Heart left ventricle (tissue), 16 donors: Measurements from ENCODE around the gene USF2. TPM values are rescaled to one million over a fixed set of nuclear protein-coding genes. Genes with fewer than 3 reads are reported as not detected.
"Not testable (repeated sequence)": the region's sequence is repeated elsewhere in the genome, so short reads cannot be mapped to it uniquely, and the experiment has no call there.

ENCODE experiments used
- ATAC-seq, 4 donors: fragments of 200-7000 bp; cut with Tn5 transposase; one replicate each; pipeline ENCODE4 v1.9.1; 2020 to 2022; ENCODE audit warnings: moderate library complexity in 4 of 4, mild to moderate bottlenecking in 3 of 4, moderate number of reproducible peaks in 1 of 4
- DNase-seq, 5 donors: peaks; one replicate each; pipeline ENCODE4 v3.0.0-alpha.2; 2020
- H3K27ac ChIP-seq, 12 donors: fragments of 200-600 bp; sonication (generic) in 4 of 12; one replicate each; pipeline versions ENCODE4 v1.5.0 to v1.8.0; 2016 to 2022; ENCODE audit warnings: mild to moderate bottlenecking in 2 of 12
- H3K27me3 ChIP-seq, 9 donors: fragments of 200-600 bp; sonication (generic) in 2 of 9; one replicate each; pipeline versions ENCODE4 v1.5.1 to v1.8.0; 2016 to 2022; ENCODE audit warnings: mild to moderate bottlenecking in 3 of 9
- H3K36me3 ChIP-seq, 9 donors: fragments of 200-600 bp; sonication (generic) in 2 of 9; one replicate each; pipeline versions ENCODE4 v1.5.0 to v1.8.0; 2018 to 2022; ENCODE audit warnings: mild to moderate bottlenecking in 2 of 9
- H3K4me1 ChIP-seq, 12 donors: fragments of 200-600 bp; sonication (generic) in 4 of 12; one replicate each; pipeline versions ENCODE4 v1.5.0 to v1.8.0; 2016 to 2022; ENCODE audit warnings: mild to moderate bottlenecking in 3 of 12
- H3K4me3 ChIP-seq, 12 donors: fragments of 200-600 bp; sonication (generic) in 4 of 12; one replicate each; pipeline versions ENCODE4 v1.5.0 to v1.8.0; 2017 to 2022; ENCODE audit warnings: mild to moderate bottlenecking in 9 of 12, moderate library complexity in 4 of 12
- H3K9me3 ChIP-seq, 12 donors: fragments of 200-600 bp; sonication (generic) in 4 of 12; one replicate each; pipeline versions ENCODE4 v1.5.0 to v1.8.0; 2016 to 2022; ENCODE audit warnings: mild to moderate bottlenecking in 1 of 12
- POLR2A ChIP-seq, 2 donors: fragments of 450-650 bp; IDR thresholded peaks; one replicate each; pipeline ENCODE4 v1.6.1; 2017; ENCODE audit warnings: antibody characterized with exemption in 2 of 2, mild to moderate bottlenecking in 2 of 2, moderate library complexity in 2 of 2
- WGBS, 4 donors: extraction: QIAGEN DNeasy Blood & Tissue Kit in 2 of 4; methylation state at CpG; one replicate each; pipeline versions ENCODE4 v1.1.5 to v1.1.7; 2013 to 2018; 5-methylcytosine and 5-hydroxymethylcytosine counted together
- intact Hi-C, 10 donors: fragments of 100-400 bp; cut with DNase I; formaldehyde crosslinking; loops; one replicate each; pipeline versions ENCODE4 v1.11.1 to v1.14.2; 2022
- long read RNA-seq, 3 donors: library from polyadenylated mRNA; unstranded; transcript quantifications; one replicate each; pipeline ENCODE4 v2.0.0, GENCODE V29; 2020 to 2021
- polyA plus RNA-seq, 2 donors: library from polyadenylated mRNA; stranded (reverse); fragments of 200-250 nt; gene quantifications; one replicate each; pipeline ENCODE4 v1.2.3, GENCODE V29; 2013
- total RNA-seq, 9 donors: library from RNA; depleted of rRNA in 2 of 9; stranded (reverse); fragments of >200 nt in 2 of 9; fragmentation: NEBNext Ultra II Directional in 3 of 9; extraction: Animal tissue kit (Norgen Biotek cat#: 25700) in 3 of 9; gene quantifications; one replicate each; pipeline versions ENCODE4 v1.1.0 to v1.2.4, GENCODE V29; 2016 to 2023
- TF ChIP-seq, protein P1 (sequence below), 12 donors: fragments of 200-600 bp; sonication (generic) in 4 of 12; IDR thresholded peaks; one replicate each; pipeline versions ENCODE4 v1.5.0 to v1.8.0; 2018 to 2022; ENCODE audit warnings: antibody characterized with exemption in 12 of 12, mild to moderate bottlenecking in 5 of 12
- donor health status: ischemic (EF 13 %, LVEDD 7.1; RV severe dilation, severe dysfunction).
- donor health status: healthy with polysubstance abuse.
- donor health status: DM: no; HTN: yes; CAD: no.
- donor health status: DM: no; HTN: no; CAD: no.
- donor health status: ischemic (EF 25% LVEDD 6.9; RV normal size, moderate dysfunction).
- donor health status: ischemic (EF 25% LVEDD 5.7; RV mildly dilated, moderate dysfunction).
- donor health status: healthy.
- donor health status: DM: yes; HTN: yes; CAD: no.
- donor health status: ischemic (EF 35%, LVEDD 5.7; RV mildly dilated, moderate dysfunction).
- donor health status: nonischemic (EF 11% LVEDD 7.7; RV severe dilation, severe dysfunction).
- donor health status: DM: yes; HTN: yes; CAD: no.
- donor health status: PGD.
- donor health status: ischemic (EF 29% LVEDD 5.4; RV normal size, mild dysfunction).
- donor health status: nonischemic (EF 23%, LVEDD 6.1; RV moderate dilation, normal function).

Gene USF2, protein sequence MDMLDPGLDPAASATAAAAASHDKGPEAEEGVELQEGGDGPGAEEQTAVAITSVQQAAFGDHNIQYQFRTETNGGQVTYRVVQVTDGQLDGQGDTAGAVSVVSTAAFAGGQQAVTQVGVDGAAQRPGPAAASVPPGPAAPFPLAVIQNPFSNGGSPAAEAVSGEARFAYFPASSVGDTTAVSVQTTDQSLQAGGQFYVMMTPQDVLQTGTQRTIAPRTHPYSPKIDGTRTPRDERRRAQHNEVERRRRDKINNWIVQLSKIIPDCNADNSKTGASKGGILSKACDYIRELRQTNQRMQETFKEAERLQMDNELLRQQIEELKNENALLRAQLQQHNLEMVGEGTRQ
- total RNA-seq (100 to 1,000 TPM; 138 to 201 (median 159) TPM), polyA plus RNA-seq (100 to 1,000 TPM; 134 to 251 TPM)
- long read RNA-seq, donor 1, transcript USF2-206 (2 exons, 2,742 nt), result minor isoform, 5 of 93 reads
- long read RNA-seq, donor 1, transcript USF2-201 (10 exons, 1,634 nt), result major isoform, 6 of 93 reads
- long read RNA-seq, donor 1, partial matches to known transcripts, result 66 of 93 reads
- long read RNA-seq, donor 1, other reads (novel, unspliced or antisense), result 10 of 93 reads
- long read RNA-seq, donor 2, transcript USF2-201 (10 exons, 1,634 nt), result major isoform, 17 of 136 reads
- long read RNA-seq, donor 2, partial matches to known transcripts, result 108 of 136 reads
- long read RNA-seq, donor 2, other reads (novel, unspliced or antisense), result 9 of 136 reads
- long read RNA-seq, donor 3, partial matches to known transcripts, result 53 of 58 reads
- long read RNA-seq, donor 3, other reads (novel, unspliced or antisense), result 1 of 58 reads

DNA sequence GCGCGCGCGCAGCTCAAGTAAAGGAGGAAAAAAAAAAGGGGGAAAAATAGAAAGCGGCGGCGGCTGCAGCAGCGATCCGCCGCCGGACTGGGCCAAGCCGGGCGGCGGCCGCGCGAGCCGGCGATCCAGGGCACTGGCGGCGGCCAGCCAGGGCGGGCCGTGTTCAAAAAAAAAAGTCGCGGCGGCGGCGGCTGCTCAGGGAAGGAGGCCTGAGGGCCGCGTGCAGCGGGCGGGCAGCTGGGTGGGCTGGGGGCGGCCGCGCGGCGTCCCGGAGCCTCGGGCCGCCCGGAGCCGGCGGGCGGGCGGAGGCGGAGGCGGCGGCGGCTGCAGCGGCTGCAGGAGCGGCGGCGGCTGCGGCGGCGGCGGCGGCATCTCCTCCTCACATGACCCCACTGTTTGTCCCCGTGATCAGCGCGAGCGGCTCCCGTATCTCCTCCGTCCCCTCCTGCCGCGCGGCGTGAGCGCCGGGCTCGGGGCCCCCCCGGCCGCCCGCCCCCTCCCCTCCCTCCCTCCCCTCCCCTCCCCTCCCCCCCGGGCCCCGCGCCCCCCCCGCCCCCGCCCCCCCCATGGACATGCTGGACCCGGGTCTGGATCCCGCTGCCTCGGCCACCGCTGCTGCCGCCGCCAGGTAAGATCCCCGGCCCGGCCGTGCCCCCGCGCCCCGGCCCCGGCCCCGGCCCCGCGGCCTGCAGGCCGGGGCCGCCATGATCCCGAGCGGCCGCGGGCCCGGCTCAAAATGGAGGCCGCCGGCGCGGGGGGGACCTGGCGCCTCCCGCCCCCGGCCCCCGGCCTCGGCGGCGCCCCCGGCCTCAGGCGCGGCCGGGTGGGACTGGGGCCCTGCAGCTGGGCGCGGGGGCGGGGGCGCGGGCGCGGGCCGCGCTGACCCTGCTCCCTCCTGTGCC is at the start of gene USF2:
TSS of gene USF2 (plus strand) at position 427 of the 902 bp plus-strand sequence. CDS start at position 567, 140 bp downstream.
- intact Hi-C loops, result loop anchor here in 8 of 10 donors (2.0 to 10.0 kb wide), 8 partner anchors 111 to 446 kb away; partner anchors contain the start of genes FXYD7 (in 5 of the 8), FXYD5 (in 1 of the 8), HPN (in 1 of the 8) and KMT2B (in 1 of the 8)
- peak within 1 kb of the TSS; percentile 86 to 99 (median 97) for H3K27ac ChIP-seq
- WGBS, 4 donors, result 0 to 1% (median 1%) methylated on average over 52 to 117 of the region's 126 CpGs
- no peaks in the 10 kb centered on the region for H3K9me3 ChIP-seq
- peaks cover 3 to 67% (median 31%) of the 10 kb centered on the region in 12 donors for H3K4me1 ChIP-seq
- DNase-seq (peak; percentile 80 to 89 (median 83)), ATAC-seq (peak in 1 of 4 donors; percentile 44)
- peak within 1 kb of the TSS; percentile 46 to 97 (median 87) for H3K4me3 ChIP-seq
- peaks cover 5 to 38% (median 35%) of the 10 kb centered on the region in 9 donors for H3K36me3 ChIP-seq
- no peaks in the 10 kb centered on the region for H3K27me3 ChIP-seq
- TF ChIP-seq, protein P1, sequence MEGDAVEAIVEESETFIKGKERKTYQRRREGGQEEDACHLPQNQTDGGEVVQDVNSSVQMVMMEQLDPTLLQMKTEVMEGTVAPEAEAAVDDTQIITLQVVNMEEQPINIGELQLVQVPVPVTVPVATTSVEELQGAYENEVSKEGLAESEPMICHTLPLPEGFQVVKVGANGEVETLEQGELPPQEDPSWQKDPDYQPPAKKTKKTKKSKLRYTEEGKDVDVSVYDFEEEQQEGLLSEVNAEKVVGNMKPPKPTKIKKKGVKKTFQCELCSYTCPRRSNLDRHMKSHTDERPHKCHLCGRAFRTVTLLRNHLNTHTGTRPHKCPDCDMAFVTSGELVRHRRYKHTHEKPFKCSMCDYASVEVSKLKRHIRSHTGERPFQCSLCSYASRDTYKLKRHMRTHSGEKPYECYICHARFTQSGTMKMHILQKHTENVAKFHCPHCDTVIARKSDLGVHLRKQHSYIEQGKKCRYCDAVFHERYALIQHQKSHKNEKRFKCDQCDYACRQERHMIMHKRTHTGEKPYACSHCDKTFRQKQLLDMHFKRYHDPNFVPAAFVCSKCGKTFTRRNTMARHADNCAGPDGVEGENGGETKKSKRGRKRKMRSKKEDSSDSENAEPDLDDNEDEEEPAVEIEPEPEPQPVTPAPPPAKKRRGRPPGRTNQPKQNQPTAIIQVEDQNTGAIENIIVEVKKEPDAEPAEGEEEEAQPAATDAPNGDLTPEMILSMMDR (IDR thresholded peaks at IDR 0.05), result no peak
- no peak for TF ChIP-seq POLR2A (IDR thresholded peaks at IDR 0.05)

DNA sequence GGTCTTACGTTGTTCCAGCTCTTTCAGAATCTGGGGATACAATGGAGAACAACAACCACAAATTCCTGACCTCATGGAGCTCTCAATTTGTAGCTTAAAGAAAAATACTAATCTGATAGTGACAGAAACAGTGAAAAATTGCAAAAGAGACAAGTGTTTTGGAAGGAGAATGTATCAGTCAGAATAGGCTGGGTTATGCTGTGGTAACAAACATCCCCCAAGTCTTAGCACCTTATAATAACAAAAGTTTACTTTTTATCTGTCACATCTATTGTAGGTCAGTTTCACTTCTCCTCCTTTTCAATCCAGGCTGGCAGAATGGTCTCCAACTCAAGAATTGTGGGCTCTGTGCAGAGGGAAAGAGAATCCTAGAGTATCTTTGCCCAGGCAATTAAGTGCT is 49.8 kb upstream of the USF2 start:
- ATAC-seq (no peak), DNase-seq (no peak)
- H3K27me3 ChIP-seq, result no peaks in the 10 kb centered on the region
- 90 to 97% (median 92%) methylated on average over 1 of the region's 1 CpG for WGBS, 4 donors
- H3K27ac ChIP-seq, result no peak overlapping the region
- peaks cover 0 to 23% (median 8%) of the 10 kb centered on the region in 12 donors for H3K4me1 ChIP-seq
- H3K4me3 ChIP-seq, result no peak overlapping the region
- intact Hi-C loops, result no loop called here
- no peaks in the 10 kb centered on the region for H3K36me3 ChIP-seq
- peaks cover 0 to 9% (median 0%) of the 10 kb centered on the region in 12 donors for H3K9me3 ChIP-seq
- TF ChIP-seq POLR2A (IDR thresholded peaks at IDR 0.05), result no peak
- TF ChIP-seq, protein P1 (IDR thresholded peaks at IDR 0.05), result no peak

DNA sequence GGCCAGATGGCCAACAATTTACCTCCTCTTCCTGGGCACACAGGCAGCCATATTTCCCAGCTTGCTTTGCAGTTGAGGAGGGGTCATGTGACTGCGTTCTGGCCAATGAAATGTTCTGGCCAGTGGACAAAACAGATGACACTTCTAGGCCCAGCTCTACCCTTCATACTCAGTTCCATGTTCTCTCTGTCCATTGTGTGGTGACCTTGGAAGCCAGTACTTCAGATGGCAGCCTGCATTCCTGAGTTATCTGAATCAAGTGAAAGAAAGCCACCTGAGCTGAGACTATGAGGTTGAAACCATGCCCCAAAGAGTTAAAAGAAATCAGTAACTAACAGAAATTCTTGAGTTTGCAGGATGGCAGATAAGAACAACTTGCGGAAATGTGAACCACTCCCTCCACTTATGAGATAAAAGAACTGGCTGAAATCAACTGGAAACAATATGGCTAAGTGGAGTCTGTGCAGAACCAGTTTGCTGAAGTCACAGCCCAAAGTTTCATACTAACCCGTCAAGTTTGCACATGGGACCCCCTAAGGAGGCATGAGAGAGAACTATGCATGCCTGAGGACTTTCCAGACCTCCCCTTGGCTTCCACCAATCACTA is 48.3 kb upstream of the USF2 start:
- DNase-seq (no peak), ATAC-seq (no peak)
- Histone ChIP-seq H3K36me3 (no peaks in the 10 kb centered on the region), H3K27ac (peak overlapping the region in 1 of 12 donors; percentile 25), H3K4me1 (peaks cover 0 to 16% (median 0%) of the 10 kb centered on the region in 12 donors), H3K4me3 (no peak overlapping the region), H3K9me3 (peaks cover 0 to 9% (median 0%) of the 10 kb centered on the region in 12 donors), H3K27me3 (no peaks in the 10 kb centered on the region)
- WGBS, 4 donors, result 49 to 60% (median 53%) methylated on average over 3 of the region's 3 CpGs
- intact Hi-C loops, result no loop called here
- no peak for TF ChIP-seq POLR2A (IDR thresholded peaks at IDR 0.05)
- TF ChIP-seq, protein P1 (IDR thresholded peaks at IDR 0.05), result no peak

DNA sequence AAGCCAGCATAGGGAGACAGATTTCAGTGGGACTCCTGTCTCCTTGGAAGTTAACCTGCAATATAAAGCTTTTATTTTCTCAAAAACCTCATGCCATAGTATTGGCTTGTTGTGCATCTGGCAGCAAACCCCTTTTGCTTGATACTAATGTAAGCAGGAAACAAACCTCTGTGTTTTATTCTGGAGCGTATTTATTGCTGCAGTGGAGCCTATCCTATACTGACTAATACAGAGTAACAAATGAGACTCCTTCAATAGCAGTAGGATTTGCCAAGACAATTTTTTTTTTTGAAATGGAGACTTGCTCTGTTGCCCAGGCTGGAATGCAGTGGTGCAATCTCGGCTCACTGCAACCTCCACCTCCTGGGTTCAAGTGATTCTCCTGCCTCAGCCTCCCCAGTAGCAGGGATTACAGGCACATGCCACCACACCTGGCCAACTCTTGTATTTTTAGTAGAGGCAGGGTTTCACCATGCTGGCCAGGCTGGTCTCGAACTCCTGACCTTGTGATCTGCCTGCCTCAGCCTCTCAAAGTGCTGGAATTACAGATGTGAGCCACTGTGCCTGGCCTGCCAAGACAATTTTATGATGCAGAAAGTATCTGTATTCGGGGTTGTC is 47.7 kb upstream of the USF2 start:
- ATAC-seq, H3K27me3 ChIP-seq, intact Hi-C loops, H3K9me3 ChIP-seq, DNase-seq, H3K4me3 ChIP-seq, H3K36me3 ChIP-seq: not testable (repeated sequence)
- peak overlapping the region in 1 of 12 donors; percentile 25 for H3K27ac ChIP-seq
- peaks cover 0 to 15% (median 0%) of the 10 kb centered on the region in 12 donors for H3K4me1 ChIP-seq
- WGBS, 4 donors, result 89 to 94% (median 90%) methylated on average over 4 of the region's 4 CpGs
